H54 (cell line): ENCODE results near the gene PMAIP1.
"Not testable (repeated sequence)": the region's sequence is repeated elsewhere in the genome, so short reads cannot be mapped to it uniquely, and the experiment has no call there.

Experiments used
- DNase-seq: peaks from one replicate; pipeline ENCODE4 v3.0.0; 2011; ENCODE audit warnings: low spot score, mixed read lengths; ENCODE audit not compliant: insufficient read length
- FAIRE-seq: peaks from 3 replicates; lab custom pipeline; 2011; peaks lifted over from hg19 to GRCh38; lab: Jason Lieb, UNC
- POLR2A ChIP-seq: IDR thresholded peaks from 2 replicates; pipeline ENCODE4 v1.6.1; 2011; ENCODE audit warnings: low read depth, mild to moderate bottlenecking, low read length

The PMAIP1 gene

GRCh38 chr18:59899298-59900221 is at the start of gene PMAIP1:
Gene PMAIP1 (plus strand): TSS chr18:59899996. CDS start chr18:59900178, 182 bp downstream.
- FAIRE-seq (no peak), DNase-seq (peak; percentile 44)
- peak; percentile 99 for TF ChIP-seq POLR2A

- DNase-seq: no peak
- no peak for FAIRE-seq
- TF ChIP-seq POLR2A: no peak
Observed at GRCh38 chr18:59851784-59852399, 47.9 kb upstream of the PMAIP1 start.

- TF ChIP-seq POLR2A: no peak
- FAIRE-seq (no peak), DNase-seq (no peak)
Observed at GRCh38 chr18:59852548-59852947, 47.2 kb upstream of the PMAIP1 start.

- no peak for FAIRE-seq
- no peak for TF ChIP-seq POLR2A
- no peak for DNase-seq
Observed at GRCh38 chr18:59853380-59853779, 46.4 kb upstream of the PMAIP1 start.

GRCh38 chr18:59853988-59854387 is 45.8 kb upstream of the PMAIP1 start:
- not testable (repeated sequence) for DNase-seq, FAIRE-seq

GRCh38 chr18:59861009-59861408 is 38.8 kb upstream of the PMAIP1 start:
- no peak for DNase-seq
- TF ChIP-seq POLR2A: no peak
- no peak for FAIRE-seq

GRCh38 chr18:59861963-59862819 is 37.6 kb upstream of the PMAIP1 start:
- no peak for TF ChIP-seq POLR2A
- FAIRE-seq: no peak
- DNase-seq: no peak

GRCh38 chr18:59865241-59865986 is 34.4 kb upstream of the PMAIP1 start:
- FAIRE-seq: no peak
- DNase-seq: no peak
- no peak for TF ChIP-seq POLR2A

GRCh38 chr18:59866551-59867269 is 33.1 kb upstream of the PMAIP1 start:
- no peak for FAIRE-seq
- no peak for TF ChIP-seq POLR2A

GRCh38 chr18:59867337-59868104 is 32.3 kb upstream of the PMAIP1 start:
- no peak for TF ChIP-seq POLR2A
- FAIRE-seq (no peak), DNase-seq (no peak)

More at GRCh38 chr18:59866551-59867269, 33.1 kb upstream of the PMAIP1 start:
- DNase-seq: no peak

GRCh38 chr18:59870623-59871130 is 29.1 kb upstream of the PMAIP1 start:
- FAIRE-seq (no peak), DNase-seq (no peak)
- no peak for TF ChIP-seq POLR2A
